HepG2 (cell line): ENCODE data around the gene PLSCR5. TPM values are rescaled to one million over a fixed set of nuclear protein-coding genes. Genes with fewer than 3 reads are reported as not detected.

Experiments used
- HDAC1 ChIP-seq: sonication (generic); formaldehyde crosslinking; IDR thresholded peaks from 2 replicates; pipeline ENCODE4 v1.5.1; 2020; ENCODE audit warnings: mild to moderate bottlenecking, missing genetic modification reagents
- IRX3 ChIP-seq: sonication (generic); formaldehyde crosslinking; IDR thresholded peaks from 2 replicates; pipeline ENCODE4 v1.8.1; 2023; ENCODE audit warnings: mild to moderate bottlenecking, low read depth, missing genetic modification reagents, borderline replicate concordance
- KDM3A ChIP-seq: IDR thresholded peaks from 2 replicates; pipeline ENCODE4 v1.6.1; 2018; ENCODE audit warnings: low read depth, missing compliant biosample characterization
- MAF1 ChIP-seq: sonication (generic); formaldehyde crosslinking; IDR thresholded peaks from 2 replicates; pipeline ENCODE4 v1.5.0; 2020; ENCODE audit warnings: missing genetic modification reagents, borderline replicate concordance
- MIER3 ChIP-seq: IDR thresholded peaks from 2 replicates; pipeline ENCODE4 v1.6.1; 2016; ENCODE audit warnings: missing compliant biosample characterization, borderline replicate concordance
- NCOA5 ChIP-seq: sonication (generic); formaldehyde crosslinking; IDR thresholded peaks from 2 replicates; pipeline ENCODE4 v1.4.0; 2020; ENCODE audit warnings: missing genetic modification reagents
- NCOR1 ChIP-seq: fragments of 200-600 bp; sonication (generic); IDR thresholded peaks from 2 replicates; pipeline ENCODE4 v1.7.0; 2017; ENCODE audit warnings: antibody characterized with exemption, low read length, borderline replicate concordance
- NFE2L1 ChIP-seq: sonication (generic); formaldehyde crosslinking; IDR thresholded peaks from 2 replicates; pipeline ENCODE4 v1.4.0; 2020; ENCODE audit warnings: missing genetic modification reagents, mild to moderate bottlenecking, borderline replicate concordance
- NR1H2 ChIP-seq: sonication (generic); formaldehyde crosslinking; IDR thresholded peaks from 2 replicates; pipeline ENCODE4 v1.8.1; 2022; ENCODE audit warnings: low read depth, missing genetic modification reagents, borderline replicate concordance
- RFX1 ChIP-seq: fragments of 450-650 bp; IDR thresholded peaks from 2 replicates; pipeline ENCODE4 v1.6.1; 2017
- ZFX ChIP-seq: sonication (generic); formaldehyde crosslinking; IDR thresholded peaks from 2 replicates; pipeline ENCODE4 v1.4.0; 2020; ENCODE audit warnings: mild to moderate bottlenecking, low read depth, missing genetic modification reagents, moderate library complexity
- ZNF224 ChIP-seq: sonication (generic); formaldehyde crosslinking; IDR thresholded peaks from 2 replicates; pipeline ENCODE4 v1.5.0; 2020; ENCODE audit warnings: mild to moderate bottlenecking, missing genetic modification reagents
- ZSCAN22 ChIP-seq: sonication (generic); formaldehyde crosslinking; IDR thresholded peaks from 2 replicates; pipeline ENCODE4 v1.4.0; 2020; ENCODE audit warnings: mild to moderate bottlenecking, missing genetic modification reagents
- polyA plus RNA-seq, 8 experiments: library from polyadenylated mRNA; depleted of rRNA in 3 of 8; stranded (reverse) in 7 of 8; unstranded in 1 of 8; fragments of >200 nt; fragmentation: Illumina TruSeq in 4 of 8; extraction: Trizol in 4 of 8; gene quantifications; 2 replicates each; pipeline versions ENCODE4 v1.2.1 to v1.2.3, GENCODE V29; 2011 to 2016; ENCODE audit warnings: low read depth in 4 of 8, missing spikeins in 1 of 8, mixed read lengths in 1 of 8; ENCODE audit not compliant: insufficient read depth in 1 of 8
- total RNA-seq, 5 experiments: library from RNA; depleted of rRNA; stranded (reverse); fragments of >200 nt; fragmentation: Illumina TruSeq; extraction: Trizol; gene quantifications; 2 replicates each; pipeline ENCODE4 v1.2.3, GENCODE V29; 2016; ENCODE audit warnings: low read depth in 1 of 5
- TF ChIP-seq, protein P1 (sequence below): sonication (generic); formaldehyde crosslinking; IDR thresholded peaks from 2 replicates; pipeline ENCODE4 v1.4.0; 2020; ENCODE audit warnings: missing genetic modification reagents
- TF ChIP-seq, protein P2 (sequence below): sonication (generic); formaldehyde crosslinking; IDR thresholded peaks from 2 replicates; pipeline ENCODE4 v1.5.1; 2020; ENCODE audit warnings: mild to moderate bottlenecking, missing genetic modification reagents
- TF ChIP-seq, protein P3 (sequence below): sonication (generic); formaldehyde crosslinking; IDR thresholded peaks from 2 replicates; pipeline ENCODE4 v1.4.0; 2020; ENCODE audit warnings: missing genetic modification reagents

PLSCR5 gene
- total and polyA plus RNA-seq, 2 of the 13 experiments (the other 11 are each of a cell fraction or from before 2014, with no cell fraction given): 0.50 TPM; not detected in 1

DNA sequence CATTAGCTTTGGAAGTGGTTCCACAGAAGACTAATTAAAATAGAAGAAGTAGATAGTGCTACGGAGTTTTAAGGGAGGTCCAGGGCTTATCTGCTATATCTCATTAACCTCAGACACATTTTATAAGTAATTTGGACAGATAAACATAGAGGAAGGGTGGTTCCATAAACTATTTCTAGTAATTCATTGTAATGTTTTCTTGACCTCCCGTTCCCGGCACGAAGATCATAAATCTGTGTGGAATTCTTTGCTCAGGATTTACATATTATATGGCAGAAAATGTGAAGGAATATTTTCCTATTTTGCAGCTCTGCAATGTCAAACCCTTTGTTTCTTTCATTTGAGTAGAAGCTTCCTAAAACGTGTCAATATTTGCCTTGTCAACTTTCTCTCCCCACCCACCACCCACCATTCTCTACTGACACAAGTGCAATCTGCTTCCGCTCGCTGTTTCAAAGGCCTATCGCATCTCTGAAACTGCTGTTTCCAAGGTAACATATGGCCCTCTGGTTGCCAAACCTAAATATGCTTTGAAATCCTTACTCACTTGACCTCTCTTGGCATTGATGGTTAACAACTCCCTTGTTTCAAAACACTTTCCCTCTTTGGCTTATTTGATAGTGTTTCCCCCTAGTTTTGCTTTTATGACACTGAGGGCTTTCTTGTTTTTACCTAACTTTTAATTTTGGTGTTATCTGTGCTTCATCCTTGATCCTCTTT lies 21.4 kb upstream of the PLSCR5 start (continued):
- peak; percentile 93; the same call in 1 of the 2 replicates for TF ChIP-seq MIER3
- TF ChIP-seq, protein P1, sequence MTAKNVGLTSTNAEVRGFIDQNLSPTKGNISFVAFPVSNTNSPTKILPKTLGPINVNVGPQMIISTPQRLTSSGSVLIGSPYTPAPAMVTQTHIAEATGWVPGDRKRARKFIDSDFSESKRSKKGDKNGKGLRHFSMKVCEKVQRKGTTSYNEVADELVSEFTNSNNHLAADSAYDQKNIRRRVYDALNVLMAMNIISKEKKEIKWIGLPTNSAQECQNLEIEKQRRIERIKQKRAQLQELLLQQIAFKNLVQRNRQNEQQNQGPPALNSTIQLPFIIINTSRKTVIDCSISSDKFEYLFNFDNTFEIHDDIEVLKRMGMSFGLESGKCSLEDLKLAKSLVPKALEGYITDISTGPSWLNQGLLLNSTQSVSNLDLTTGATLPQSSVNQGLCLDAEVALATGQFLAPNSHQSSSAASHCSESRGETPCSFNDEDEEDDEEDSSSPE (CRISPR knock-in tag): no peak
- TF ChIP-seq HDAC1 (CRISPR knock-in tag): peak; percentile 86
- no peak for TF ChIP-seq ZNF224 (CRISPR knock-in tag)
- TF ChIP-seq NR1H2 (CRISPR knock-in tag): no peak
- TF ChIP-seq ZSCAN22 (CRISPR knock-in tag): no peak
- TF ChIP-seq, protein P2, sequence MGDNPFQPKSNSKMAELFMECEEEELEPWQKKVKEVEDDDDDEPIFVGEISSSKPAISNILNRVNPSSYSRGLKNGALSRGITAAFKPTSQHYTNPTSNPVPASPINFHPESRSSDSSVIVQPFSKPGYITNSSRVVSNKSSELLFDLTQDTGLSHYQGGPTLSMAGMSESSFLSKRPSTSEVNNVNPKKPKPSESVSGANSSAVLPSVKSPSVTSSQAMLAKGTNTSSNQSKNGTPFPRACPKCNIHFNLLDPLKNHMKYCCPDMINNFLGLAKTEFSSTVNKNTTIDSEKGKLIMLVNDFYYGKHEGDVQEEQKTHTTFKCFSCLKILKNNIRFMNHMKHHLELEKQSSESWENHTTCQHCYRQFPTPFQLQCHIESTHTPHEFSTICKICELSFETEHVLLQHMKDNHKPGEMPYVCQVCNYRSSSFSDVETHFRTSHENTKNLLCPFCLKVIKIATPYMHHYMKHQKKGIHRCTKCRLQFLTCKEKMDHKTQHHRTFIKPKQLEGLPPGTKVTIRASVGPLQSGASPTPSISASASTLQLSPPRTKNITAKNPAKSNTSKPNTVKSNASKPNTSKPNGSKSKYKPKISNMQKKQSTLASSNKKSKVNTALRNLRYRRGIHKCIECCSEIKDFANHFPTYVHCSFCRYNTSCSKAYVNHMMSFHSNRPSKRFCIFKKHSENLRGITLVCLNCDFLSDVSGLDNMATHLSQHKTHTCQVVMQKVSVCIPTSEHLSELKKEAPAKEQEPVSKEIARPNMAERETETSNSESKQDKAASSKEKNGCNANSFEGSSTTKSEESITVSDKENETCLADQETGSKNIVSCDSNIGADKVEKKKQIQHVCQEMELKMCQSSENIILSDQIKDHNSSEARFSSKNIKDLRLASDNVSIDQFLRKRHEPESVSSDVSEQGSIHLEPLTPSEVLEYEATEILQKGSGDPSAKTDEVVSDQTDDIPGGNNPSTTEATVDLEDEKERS (CRISPR knock-in tag): no peak
- TF ChIP-seq NFE2L1 (CRISPR knock-in tag): no peak
- TF ChIP-seq ZFX (CRISPR knock-in tag): no peak; the same call in 1 of the 2 replicates
- peak; percentile 81 for TF ChIP-seq RFX1
- TF ChIP-seq NCOR1: peak; percentile 33; the same call in 1 of the 2 replicates
- TF ChIP-seq KDM3A (CRISPR knock-in tag): peak; percentile 18; the same call in 1 of the 2 replicates
- TF ChIP-seq, protein P3, sequence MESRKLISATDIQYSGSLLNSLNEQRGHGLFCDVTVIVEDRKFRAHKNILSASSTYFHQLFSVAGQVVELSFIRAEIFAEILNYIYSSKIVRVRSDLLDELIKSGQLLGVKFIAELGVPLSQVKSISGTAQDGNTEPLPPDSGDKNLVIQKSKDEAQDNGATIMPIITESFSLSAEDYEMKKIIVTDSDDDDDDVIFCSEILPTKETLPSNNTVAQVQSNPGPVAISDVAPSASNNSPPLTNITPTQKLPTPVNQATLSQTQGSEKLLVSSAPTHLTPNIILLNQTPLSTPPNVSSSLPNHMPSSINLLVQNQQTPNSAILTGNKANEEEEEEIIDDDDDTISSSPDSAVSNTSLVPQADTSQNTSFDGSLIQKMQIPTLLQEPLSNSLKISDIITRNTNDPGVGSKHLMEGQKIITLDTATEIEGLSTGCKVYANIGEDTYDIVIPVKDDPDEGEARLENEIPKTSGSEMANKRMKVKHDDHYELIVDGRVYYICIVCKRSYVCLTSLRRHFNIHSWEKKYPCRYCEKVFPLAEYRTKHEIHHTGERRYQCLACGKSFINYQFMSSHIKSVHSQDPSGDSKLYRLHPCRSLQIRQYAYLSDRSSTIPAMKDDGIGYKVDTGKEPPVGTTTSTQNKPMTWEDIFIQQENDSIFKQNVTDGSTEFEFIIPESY (CRISPR knock-in tag): 0 out of 2 replicates have a peak, but pooled peaks have one; percentile 35
- no peak for TF ChIP-seq NCOA5 (CRISPR knock-in tag)
- TF ChIP-seq MAF1 (CRISPR knock-in tag): no peak
- TF ChIP-seq IRX3 (CRISPR knock-in tag): no peak
